GM23248 (cell line): ENCODE data around the gene CEACAM1.

Source experiments
- EZH2 ChIP-seq: fragments of 200-600 bp; sonication (generic); IDR thresholded peaks from 2 replicates; pipeline ENCODE4 v1.6.1; 2018; ENCODE audit warnings: antibody characterized with exemption, mild to moderate bottlenecking; ENCODE audit not compliant: insufficient read depth, poor library complexity, severe bottlenecking
- EZH2phosphoT487 ChIP-seq: fragments of 200-600 bp; sonication (generic); IDR thresholded peaks from 2 replicates; pipeline ENCODE4 v1.6.1; 2018; ENCODE audit warnings: antibody characterized with exemption, moderate library complexity, mild to moderate bottlenecking, low read depth; ENCODE audit not compliant: insufficient read depth

DNA sequence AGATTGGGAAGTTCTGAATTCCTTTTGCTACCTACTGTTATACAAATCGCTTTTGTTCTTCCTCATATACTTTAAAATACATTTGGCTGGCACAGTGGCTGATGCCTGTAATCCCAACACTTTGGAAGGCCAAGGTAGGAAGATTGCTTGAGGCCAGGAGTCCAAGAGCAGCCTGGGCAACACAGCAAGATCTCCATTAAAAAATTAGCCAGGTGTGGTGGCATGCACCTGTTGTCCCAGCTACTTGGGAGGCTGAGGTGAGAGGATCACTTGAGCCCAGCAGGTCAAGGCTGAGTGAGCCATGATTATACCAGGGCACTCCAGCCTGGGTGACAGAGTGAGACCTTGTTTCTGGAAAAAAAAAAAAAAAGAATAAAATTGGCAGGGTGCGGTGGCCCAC lies 51.2 kb downstream of the CEACAM1 start:
- no peak for TF ChIP-seq EZH2phosphoT487
- no peak for TF ChIP-seq EZH2
